HG02973 (cell line): ENCODE results near the gene ARHGEF19.

Experiments
- ATAC-seq: cut with Tn5 transposase; IDR thresholded peaks from one replicate; pipeline ENCODE4 v1.9.1; 2021; ENCODE audit warnings: moderate library complexity; ENCODE audit not compliant: unreplicated experiment

The ARHGEF19 gene

DNA sequence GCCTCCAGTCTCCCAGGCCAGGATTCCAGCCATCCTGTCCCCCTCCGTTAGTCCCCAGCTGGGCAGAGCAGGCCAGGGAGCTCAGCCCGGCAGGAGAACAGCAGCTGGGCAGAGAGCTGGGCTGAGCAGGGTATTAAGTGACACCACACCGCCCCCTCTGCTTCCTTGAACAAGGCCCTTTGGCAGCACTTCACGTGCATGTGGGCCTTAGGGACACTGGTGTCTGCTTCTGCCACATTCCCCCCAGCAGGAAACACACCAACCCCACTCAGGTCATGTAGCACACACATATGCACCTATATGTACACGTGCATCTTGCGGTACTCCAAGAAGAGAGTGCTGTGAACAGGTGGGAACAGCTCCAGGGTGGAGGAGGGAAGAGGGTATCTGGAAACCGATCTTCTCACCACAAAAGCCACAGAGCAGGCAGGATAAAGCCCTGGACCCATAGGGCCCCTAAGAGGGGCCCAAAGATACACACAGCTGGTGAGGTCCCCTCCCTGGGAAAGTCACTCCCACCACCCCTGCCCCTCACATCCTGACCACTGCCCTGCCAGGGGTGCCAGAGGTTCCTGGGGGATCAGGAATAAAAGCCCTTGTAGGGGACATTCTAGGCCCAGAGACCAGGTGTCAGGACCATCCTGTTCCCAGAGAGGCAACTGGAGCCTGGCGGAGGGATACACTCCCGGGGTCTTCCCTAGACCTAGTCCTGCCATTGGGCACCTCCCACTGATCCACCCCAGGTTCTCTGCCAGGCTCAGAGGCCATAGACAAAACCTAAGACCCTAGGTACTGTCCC, 61.1 kb downstream of the ARHGEF19 start:
- no peak for ATAC-seq

DNA sequence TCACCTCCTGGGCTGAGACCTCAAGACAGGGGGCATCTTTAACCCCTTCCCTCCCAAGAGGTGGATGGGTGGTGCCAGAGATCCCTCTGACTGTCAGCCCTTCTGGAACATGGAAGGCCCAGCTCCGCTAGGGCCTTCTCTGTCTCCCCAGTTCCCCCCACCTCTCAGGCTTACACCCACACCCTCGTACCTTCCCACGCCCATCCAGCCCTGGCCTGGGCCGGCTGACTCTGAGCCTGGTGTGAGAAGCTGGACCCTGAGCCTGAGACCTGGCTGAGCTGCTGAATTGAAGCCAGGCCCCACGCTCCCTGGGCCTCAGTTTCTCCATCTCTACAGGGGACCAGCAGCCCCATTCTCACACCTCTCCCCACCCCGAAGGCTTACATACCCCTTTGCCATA, 61.9 kb downstream of the ARHGEF19 start:
- ATAC-seq: no peak

DNA sequence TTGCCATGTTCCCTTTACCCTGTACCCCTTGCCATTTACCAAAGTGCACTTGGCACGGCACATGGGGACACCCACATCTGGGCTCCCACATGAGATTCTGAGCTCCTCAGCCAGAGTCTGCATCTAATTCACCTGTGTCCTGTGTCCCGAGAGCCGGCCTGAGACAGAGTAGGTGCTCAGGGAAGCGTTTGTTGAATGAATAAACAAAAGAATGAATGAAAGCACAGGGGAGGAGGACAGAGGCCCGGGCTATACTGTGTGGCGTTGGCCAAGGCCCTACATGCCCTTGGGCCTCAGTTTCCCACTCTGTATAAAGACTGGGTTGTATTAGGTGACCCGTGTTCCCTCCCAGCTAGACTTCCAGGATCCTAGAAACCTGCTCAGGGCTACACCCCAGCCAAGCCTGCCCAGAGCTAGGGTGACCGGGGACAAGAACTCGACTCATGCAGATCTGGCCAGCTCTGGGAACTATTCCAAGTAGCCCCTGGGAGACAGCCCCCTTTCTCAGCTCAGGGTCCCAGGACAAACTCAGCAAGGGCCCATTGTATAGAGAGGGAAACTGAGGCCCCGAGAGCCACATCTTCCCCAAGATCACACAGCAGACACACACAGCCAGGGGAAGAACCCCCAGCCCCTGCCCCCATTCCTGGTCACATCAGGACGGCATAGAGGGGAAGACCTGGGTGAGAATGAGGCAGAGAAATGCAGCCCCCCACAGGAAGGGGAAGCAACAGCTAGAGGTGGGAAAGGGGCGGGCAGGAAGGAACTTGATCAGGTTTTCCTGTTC, 62.6 kb downstream of the ARHGEF19 start:
- no peak for ATAC-seq

DNA sequence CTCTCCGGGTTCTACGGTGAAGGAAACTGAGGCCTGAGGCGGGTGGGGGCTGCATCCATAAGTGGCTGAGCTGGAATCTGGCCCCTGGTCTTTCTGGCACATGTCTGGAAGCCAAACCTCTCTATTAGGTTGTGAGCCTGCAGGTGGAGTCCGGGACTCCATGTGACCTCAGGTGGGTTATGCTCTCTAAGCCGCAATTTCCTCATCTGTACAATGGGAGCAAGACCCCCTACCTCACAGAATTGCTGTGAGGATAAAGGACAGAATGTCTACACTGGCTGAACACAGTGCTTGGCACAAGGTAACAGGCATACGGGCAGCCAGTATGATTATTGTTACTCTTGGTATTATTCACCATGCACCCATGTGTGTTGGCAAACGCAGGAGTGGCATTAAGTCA, 63.3 kb downstream of the ARHGEF19 start:
- no peak for ATAC-seq

DNA sequence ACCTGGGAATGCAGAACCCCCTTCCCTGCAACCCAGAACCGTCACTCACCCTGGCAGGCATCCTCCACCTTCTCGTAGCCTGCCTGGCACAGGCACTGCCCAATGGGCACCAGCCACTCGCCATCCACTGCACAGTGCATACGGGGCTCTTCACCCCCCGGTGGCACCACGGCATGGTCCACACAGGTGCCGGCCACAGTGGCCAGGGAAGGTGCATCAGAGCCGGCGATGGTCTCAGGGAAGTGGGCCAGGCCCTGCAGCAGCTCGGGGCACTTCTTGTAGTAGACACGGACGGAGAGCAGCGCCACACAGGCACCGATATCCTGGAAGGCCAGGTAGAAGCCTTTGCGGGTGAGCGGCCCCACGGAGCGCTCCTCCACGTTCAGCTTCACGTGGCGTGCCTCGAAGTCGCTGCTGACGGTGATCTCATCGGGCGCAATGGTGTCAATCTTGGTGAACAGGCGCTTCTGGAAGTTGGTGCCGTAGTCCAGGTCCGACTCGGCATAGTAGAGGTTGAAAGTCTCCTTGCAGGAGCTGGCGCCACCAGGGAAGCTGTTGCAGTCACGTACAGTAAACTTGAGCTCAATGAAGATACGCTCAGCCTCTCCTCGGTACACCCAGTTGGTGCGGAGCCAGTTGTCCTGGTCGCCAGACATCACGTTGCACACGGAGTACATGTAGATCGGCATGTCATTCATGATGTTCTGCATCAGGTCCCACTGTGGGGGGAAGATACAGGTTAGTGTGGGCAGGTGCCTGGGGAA, 63.9 kb downstream of the ARHGEF19 start:
- no peak for ATAC-seq
